NCI-H1694 treated with DMSO at 0.1 percent for 48 hours (cell line): ENCODE measurements around the gene ARHGEF16.

Experiments
- DNase-seq: peaks from one replicate; lab custom pipeline; 2025; lab: John Stamatoyannopoulos, UW

Gene ARHGEF16

GRCh38 chr1:3468236-3469103, 14.0 kb downstream of the ARHGEF16 start:
- no peak for DNase-seq

GRCh38 chr1:3469104-3469848, 14.8 kb downstream of the ARHGEF16 start:
- DNase-seq = no peak

DNA sequence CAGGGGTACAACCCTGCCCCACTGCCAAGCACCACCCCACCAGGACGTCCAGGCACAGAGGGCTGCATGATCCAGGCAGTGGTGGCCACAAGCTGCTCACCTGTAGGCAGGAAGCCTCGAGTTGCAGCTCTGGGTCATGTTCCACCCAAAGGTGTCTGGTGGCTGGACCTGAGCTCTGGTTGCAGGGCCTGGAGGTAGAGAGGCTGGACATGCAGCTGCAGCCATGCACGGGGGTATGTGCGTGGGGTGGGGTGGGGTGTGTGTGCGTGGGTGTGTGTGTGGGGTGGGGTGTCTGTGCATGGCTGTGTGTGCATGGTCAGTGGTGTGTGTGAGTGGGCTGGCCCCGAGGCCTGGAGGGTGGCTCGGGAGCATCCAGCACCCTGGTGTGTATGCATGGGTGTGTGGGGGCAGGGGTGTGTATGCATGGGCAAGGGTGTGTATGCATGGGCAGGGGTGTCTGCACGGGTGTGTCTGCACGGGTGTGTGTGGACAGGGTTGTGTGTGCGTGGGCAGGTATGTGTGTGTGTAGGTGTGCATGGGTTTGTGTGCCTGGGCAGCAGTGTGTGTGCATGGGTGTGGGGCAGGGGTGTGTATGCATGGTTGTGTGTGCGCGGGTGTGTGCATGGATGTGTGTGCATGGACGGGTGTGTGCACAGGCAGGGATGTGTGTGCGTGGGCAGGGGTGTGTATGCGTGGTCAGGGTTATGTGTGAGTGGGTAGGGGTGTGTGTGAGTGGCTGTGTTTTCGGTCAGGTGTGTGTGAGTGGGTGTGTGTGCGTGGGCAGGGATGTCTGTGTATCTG, 15.6 kb downstream of the ARHGEF16 start:
- no peak for DNase-seq

DNA sequence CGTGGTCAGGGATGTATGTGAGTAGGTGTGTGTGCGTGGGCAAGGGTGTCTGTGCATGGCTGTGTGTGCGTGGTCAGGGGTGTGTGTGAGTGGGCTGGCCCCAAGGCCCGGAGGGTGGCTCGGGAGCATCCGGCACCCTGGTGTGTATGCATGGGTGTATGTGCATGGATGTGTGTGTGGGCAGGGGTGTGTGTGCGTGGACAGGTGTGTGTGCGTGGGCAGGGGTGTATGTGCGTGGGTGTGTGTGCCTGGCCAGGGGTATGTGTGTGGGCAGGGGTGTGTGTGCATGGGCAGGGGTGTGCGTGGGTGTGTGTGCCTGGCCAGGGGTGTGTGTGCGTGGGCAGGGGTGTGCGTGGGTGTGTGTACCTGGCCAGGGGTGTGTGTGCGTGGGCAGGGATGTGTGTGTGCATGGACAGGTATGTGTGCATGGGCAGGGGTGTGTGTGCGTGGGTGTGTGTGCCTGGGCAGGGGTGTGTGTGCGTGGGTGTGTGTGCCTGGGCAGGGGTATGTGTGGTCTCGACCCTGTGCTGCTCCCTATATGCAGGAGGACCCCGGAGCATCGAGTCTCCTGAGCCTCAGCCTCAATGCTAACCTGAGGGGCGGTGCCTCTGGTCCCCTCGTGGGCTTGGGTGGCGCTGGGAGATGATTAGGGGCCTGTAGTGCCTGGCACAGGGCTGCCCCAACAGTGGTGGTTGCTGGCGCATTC, 16.3 kb downstream of the ARHGEF16 start:
- no peak for DNase-seq

DNA sequence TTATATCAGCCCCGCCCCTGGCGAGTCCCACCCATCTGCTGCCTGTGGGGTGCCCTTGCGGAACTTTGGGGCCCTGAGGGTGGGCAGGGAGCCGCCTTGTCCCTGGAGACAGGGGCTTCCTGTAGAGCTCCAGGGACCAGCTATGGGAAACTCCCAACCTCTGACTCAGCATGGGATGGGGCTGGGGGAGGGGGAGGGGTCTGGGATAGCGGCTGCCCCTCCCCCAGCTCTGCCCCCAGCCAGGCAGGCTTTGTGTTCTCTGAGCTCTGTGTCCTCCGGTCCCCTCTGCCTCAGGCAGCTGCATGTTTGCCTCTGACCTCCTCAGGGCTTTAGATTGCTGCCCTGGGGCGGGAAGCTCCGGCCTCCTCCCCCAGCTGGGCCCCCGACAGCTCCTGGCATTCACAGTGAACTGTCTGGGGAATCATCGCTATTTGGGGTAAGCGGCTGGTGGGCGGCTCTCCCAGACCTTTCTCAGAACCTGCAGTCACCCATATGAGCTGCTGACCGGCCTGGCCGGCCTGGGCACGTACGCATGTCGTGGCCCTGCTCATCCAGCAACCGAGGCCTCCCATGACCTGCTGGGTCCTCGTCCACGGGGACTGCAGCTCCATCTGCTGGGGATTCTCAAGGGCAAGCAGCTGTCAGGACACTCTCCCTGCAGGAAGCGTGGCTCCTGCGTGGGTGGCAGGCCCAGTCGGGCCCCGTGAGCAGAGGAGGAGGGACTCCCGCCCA, 17.1 kb downstream of the ARHGEF16 start:
- no peak for DNase-seq

DNA sequence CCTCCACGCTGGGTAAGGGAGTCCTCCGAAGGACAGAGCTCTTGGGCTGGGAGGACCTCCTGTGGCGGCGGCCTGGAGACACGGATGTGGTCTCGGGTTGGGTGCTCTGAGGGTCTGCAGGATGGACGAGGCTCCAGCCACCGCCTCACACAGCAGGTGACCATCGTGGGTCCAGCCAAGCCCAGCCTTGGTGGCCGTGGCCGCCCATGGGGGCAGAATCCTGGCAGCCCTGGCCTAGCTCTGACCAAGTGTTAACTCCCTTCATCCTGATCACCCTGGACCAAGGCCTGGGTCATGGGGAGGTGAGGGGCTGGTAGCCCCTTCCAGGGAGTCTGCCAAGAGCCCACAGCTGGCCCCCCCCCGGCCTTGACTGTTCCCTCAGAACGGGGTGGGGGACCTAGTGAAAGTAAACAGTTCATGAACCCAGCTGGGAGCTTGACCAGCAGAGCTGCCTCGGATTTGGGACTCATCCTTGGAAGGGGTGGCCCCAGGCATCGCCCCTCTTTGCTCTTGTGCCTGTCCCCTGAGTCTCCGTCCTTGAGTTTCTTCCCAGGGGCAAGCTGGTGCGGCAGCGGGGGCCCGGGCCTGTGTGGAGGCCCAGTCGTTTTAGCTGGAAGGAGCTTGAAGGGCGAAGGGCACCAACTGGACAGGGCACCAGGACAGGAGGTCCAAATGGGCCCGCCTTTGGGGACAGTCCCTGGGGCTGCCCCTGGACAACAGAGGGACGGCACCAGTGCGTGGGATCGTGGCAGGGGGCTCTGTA, 17.8 kb downstream of the ARHGEF16 start:
- DNase-seq = no peak

DNA sequence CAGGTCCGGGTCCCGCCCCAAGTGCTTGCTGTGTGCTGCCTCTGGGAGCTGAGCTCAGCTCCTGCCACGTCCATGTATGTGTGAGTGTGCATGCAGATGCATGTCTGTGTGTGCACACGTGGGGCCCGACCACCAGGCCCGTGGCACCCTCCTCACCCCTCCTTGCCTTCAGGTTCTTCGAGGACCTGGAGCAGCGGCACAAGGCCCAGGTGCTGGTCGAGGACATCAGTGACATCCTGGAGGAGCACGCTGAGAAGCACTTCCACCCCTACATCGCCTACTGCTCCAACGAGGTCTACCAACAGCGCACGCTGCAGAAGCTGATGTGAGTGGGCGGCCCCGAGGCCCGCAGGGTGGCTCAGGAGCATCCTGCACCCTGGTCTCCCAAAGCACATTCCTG, 18.4 kb downstream of the ARHGEF16 start:
- DNase-seq = no peak

DNA sequence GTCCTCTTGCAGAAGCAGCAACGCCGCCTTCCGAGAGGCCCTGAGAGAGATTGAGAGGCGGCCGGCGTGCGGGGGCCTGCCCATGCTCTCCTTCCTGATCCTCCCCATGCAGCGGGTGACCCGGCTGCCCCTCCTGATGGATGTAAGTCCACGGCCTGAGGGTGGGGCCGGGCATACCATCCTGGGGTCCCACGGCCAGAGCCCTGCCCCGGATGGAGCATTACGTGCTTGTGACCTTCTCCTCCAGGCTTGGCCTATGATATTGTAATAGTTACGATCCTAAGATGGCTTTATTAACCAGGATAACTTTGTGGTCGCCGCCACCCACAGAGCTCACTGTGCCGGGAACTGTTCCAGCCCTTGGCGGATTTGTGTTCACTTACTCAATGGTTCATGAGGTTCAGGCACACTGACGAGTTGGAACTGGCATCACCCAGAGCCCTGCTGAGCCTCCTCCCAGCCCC, 18.9 kb downstream of the ARHGEF16 start:
- no peak for DNase-seq

DNA sequence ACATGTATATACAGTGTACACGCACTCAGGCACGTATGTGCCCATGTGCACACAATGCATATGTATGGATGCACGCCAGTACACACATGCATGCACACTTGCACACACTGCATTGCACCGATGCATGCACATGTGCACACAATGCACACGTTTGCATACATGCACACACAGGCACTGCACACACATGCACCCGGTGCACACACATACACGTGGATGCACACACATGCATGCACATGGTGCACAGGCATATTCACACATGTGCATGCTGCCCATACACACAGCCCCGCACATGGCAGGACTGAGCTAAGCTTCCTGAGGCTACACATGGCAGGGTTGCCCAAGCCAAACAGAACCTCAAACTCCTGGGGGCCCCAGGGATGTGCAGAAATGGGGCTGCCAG, 19.6 kb downstream of the ARHGEF16 start:
- DNase-seq = no peak

GRCh38 chr1:3474421-3474820, 20.0 kb downstream of the ARHGEF16 start:
- DNase-seq = no peak

DNA sequence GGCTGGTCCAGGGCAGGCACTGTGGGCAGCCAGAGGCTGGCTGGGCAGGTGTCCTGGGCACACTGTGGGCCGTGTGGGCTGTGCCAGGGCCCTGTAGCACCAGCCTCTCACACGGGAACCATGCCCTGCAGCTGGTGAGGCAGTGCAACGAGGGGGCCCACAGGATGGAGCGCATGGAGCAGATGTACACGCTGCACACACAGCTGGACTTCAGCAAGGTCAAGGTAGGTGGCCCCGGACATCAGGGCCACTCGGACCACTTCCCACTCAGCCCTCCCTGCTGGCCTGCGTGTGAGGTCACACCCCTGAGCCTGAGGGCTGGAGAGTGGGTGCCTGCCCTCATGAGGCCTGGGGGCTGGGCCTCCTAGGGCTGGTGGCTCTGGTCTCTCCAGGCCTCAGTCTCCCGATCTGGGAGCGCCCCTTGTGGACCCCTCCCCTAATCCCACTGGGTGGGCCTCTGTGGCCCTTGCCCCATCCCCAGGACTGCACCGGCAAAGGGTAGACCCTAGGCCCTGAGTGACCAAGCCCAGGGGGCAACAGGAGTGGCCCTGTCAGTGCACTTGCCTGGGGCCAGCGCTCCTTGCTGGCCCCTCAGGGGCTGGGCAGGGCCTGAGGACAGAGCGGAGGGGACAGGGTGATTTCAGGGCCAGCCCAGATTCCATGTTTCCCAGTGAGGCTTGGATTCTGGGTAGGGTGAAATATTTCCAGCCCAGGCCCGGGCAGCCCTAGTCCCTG, 21.5 kb downstream of the ARHGEF16 start:
- DNase-seq = no peak

- DNase-seq = no peak
Measured at GRCh38 chr1:3476666-3477065, 22.2 kb downstream of the ARHGEF16 start.

DNA sequence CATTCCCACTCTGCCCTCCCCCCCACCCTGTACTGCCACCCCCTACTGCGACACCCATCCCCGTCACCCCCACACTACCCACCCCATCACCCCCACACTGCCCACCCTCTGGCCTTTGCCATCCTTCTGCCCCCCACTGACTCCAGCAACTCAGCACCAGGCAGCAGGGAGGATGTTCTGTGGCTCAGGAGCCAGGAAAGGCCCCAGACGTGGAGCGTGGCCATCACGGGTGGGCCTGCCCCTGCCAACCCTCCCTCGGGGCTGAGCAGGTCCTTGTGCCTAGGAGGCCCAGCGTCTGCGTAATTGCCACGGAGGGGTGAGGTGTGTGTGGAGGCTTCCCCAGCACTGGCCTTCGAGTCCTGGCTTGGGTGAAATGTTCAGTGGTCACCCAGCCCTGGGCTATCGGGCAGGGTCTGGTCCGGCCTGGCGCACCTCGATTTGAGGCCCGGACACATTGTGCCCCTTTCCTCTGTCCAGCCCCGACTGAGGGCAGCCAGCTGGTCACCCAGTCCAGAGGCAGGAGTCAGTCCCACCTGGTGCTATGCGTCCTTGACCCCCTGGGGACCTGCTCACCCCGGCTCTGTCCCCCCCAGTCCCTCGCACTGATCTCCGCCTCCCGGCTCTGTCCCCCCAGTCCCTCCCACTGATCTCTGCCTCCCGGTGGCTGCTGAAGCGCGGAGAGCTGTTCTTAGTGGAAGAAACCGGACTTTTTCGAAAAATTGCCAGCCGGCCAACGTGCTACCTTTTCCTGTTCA, 23.0 kb downstream of the ARHGEF16 start:
- DNase-seq = no peak

DNA sequence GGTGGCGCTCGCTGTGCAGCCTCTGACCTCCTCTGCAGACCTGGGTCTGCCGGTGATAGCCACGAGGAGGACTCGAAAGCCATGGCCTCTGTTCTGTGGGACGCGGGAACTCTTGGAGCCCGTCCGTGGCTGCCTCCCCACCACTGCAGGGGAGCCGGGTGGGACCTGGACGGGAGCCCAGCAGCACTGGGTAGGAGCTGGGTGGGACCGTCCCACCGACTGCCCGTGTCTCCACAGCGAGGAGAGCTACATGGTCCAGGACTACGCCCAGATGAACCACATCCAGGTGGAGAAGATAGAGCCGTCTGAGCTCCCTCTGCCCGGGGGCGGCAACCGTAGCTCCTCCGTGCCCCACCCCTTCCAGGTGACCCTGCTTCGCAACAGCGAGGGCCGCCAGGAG, 23.7 kb downstream of the ARHGEF16 start:
- no peak for DNase-seq

DNA sequence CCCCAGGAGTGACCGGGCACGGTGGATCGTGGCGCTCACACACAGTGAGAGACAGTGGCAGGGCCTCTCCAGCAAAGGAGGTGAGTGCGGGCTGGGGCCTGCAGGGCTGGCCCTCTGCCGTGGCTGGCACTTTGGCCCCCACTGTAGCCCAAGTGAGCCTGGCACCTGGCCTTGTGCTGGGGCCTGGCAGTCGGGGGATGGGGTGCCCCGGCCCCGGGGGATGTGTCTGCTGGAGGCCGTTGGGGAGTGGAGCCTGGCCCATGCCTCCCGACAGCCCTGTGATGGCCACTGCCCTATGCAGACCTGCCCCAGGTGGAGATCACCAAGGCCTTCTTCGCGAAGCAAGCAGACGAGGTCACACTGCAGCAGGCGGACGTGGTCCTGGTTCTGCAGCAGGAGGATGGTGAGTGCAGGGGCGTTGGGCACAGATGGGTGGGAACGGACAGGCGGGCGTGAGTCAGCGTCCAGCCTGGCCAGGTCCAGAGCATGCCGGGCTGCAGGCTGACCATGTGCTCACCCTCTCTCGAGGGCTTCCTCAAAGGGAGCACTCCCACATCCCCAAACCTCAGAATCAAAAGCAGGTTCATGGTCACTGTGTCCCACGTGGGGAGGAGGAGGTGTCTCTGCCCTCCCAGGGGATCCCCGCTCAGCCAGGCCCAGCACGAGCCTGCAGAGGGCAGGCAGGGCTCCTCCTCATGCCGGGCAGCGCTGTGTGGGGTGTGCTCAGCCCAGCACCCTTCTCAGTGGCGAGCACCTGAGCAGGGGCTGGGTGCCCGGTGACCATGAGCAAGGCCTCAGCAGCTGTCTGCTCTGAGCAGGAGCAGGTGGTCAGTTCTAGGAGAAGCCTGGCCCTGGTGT, 25.3 kb downstream of the ARHGEF16 start:
- no peak for DNase-seq

- DNase-seq = no peak
Measured at GRCh38 chr1:3480369-3480719, 25.9 kb downstream of the ARHGEF16 start.

- no peak for DNase-seq
Measured at GRCh38 chr1:3481046-3481445, 26.6 kb downstream of the ARHGEF16 start.

GRCh38 chr1:3481836-3482375, 27.4 kb downstream of the ARHGEF16 start:
- no peak for DNase-seq
